Vagina (tissue), 2 donors: ENCODE data around the gene IBA57. TPM values are rescaled to one million over a fixed set of nuclear protein-coding genes. Genes with fewer than 3 reads are reported as not detected.

ENCODE experiments used
- DNase-seq, 2 donors: peaks; one replicate each; pipeline ENCODE4 v3.0.0-alpha.2; 2017; ENCODE audit errors: extremely low spot score in 2 of 2
- H3K27ac ChIP-seq: fragments of 200-600 bp; sonication (generic); one replicate; pipeline ENCODE4 v1.5.1; 2019
- H3K27me3 ChIP-seq: fragments of 200-600 bp; sonication (generic); one replicate; pipeline ENCODE4 v1.5.1; 2019
- H3K36me3 ChIP-seq, 2 donors: fragments of 200-600 bp; sonication (generic); one replicate each; pipeline ENCODE4 v1.5.1; 2017 to 2019
- H3K4me1 ChIP-seq: fragments of 200-600 bp; sonication (generic); one replicate; pipeline ENCODE4 v1.5.1; 2019
- H3K4me3 ChIP-seq, 2 donors: fragments of 200-600 bp; sonication (generic); 1 replicate in 1 of 2; 2 replicates in 1 of 2; pipeline ENCODE4 v1.5.1; 2016 to 2019
- H3K9me3 ChIP-seq: fragments of 200-600 bp; sonication (generic); one replicate; pipeline ENCODE4 v1.5.1; 2019
- POLR2A ChIP-seq, 2 donors: fragments of 450-650 bp; IDR thresholded peaks; one replicate each; pipeline ENCODE4 v1.6.1; 2017; ENCODE audit warnings: antibody characterized with exemption in 2 of 2, mild to moderate bottlenecking in 2 of 2, moderate library complexity in 2 of 2
- POLR2AphosphoS5 ChIP-seq, 2 donors: sonication (generic); formaldehyde crosslinking; IDR thresholded peaks; one replicate each; pipeline ENCODE4 v1.9.0; 2017; ENCODE audit warnings: antibody characterized with exemption in 2 of 2, mild to moderate bottlenecking in 2 of 2, low read depth in 1 of 2; ENCODE audit not compliant: insufficient read depth in 1 of 2
- intact Hi-C: fragments of 100-400 bp; cut with DNase I; formaldehyde crosslinking; loops from one replicate; pipeline ENCODE4 v1.15.1; 2023
- total RNA-seq: library from RNA; depleted of rRNA; stranded (reverse); fragments of >200 nt; gene quantifications from one replicate; pipeline ENCODE4 v1.2.3, GENCODE V29; 2016
- TF ChIP-seq, protein P1 (sequence below), 3 experiments: fragments of 450-650 bp in 2 of 3; fragments of 200-600 bp in 1 of 3; sonication (generic) in 1 of 3; IDR thresholded peaks; one replicate each; pipeline ENCODE4 v1.5.1; 2017 to 2019; ENCODE audit warnings: antibody characterized with exemption in 3 of 3, mild to moderate bottlenecking in 2 of 3, moderate library complexity in 2 of 3

The IBA57 gene
- total RNA-seq, 1 donor from 2014 or later = 3.4 TPM

GRCh38 chr1:228178737-228179684 is 13.4 kb downstream of the IBA57 start:
- no peaks in the 10 kb centered on the region for H3K27me3 ChIP-seq
- no peaks in the 10 kb centered on the region for H3K9me3 ChIP-seq
- DNase-seq = peak in 1 of 2 donors; percentile 87
- intact Hi-C loops = no loop called here
- H3K36me3 ChIP-seq = peaks cover 0 to 10% of the 10 kb centered on the region in 2 donors
- peaks cover 4% of the 10 kb centered on the region for H3K4me1 ChIP-seq
- H3K27ac ChIP-seq = no peak overlapping the region
- TF ChIP-seq POLR2A (IDR thresholded peaks at IDR 0.05) = no peak
- no peak for TF ChIP-seq POLR2AphosphoS5 (IDR thresholded peaks at IDR 0.05; ENCODE audit: insufficient read depth in 1 of 2, low read depth in 1 of 2)
- TF ChIP-seq, protein P1, sequence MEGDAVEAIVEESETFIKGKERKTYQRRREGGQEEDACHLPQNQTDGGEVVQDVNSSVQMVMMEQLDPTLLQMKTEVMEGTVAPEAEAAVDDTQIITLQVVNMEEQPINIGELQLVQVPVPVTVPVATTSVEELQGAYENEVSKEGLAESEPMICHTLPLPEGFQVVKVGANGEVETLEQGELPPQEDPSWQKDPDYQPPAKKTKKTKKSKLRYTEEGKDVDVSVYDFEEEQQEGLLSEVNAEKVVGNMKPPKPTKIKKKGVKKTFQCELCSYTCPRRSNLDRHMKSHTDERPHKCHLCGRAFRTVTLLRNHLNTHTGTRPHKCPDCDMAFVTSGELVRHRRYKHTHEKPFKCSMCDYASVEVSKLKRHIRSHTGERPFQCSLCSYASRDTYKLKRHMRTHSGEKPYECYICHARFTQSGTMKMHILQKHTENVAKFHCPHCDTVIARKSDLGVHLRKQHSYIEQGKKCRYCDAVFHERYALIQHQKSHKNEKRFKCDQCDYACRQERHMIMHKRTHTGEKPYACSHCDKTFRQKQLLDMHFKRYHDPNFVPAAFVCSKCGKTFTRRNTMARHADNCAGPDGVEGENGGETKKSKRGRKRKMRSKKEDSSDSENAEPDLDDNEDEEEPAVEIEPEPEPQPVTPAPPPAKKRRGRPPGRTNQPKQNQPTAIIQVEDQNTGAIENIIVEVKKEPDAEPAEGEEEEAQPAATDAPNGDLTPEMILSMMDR (IDR thresholded peaks at IDR 0.05) = no peak
- H3K4me3 ChIP-seq = no peak overlapping the region

DNA sequence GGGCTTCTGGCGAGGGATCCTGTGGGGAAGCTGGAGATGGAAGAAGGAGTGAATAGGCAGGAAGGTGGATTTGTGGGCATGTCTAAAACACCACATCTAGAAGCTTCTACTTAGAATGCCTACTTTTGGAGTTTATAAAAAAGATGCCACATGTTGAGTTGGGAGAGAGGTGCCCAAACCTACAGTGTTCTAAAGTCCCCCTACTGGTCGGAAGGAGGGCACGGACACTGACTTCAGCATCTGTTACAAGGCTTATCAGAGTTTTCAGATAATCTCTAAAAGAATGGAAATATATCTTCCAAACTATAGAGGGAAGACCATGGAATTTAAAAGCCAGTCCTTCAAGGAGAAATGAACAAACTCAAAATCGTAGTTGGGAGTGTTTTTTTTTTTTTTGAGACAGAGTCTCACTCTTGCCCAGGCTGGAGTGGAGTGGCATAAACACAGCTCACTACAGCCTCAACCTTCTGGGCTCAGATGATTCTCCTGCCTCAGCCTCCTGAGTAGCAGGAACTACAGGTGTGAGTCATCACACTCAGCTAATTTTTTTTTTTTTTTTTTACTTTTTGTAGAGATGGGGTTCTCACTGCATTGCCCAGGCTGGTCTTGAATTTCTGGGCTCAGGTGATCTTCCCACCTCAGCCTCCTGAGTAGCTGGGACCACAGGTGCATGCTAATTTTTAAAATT is 14.8 kb downstream of the IBA57 start:
- H3K4me3 ChIP-seq = no peak overlapping the region
- H3K9me3 ChIP-seq = no peaks in the 10 kb centered on the region
- no peak for TF ChIP-seq POLR2A (IDR thresholded peaks at IDR 0.05)
- TF ChIP-seq, protein P1 (IDR thresholded peaks at IDR 0.05) = no peak
- TF ChIP-seq POLR2AphosphoS5 (IDR thresholded peaks at IDR 0.05; ENCODE audit: insufficient read depth in 1 of 2, low read depth in 1 of 2) = no peak
- H3K4me1 ChIP-seq = no peaks in the 10 kb centered on the region
- H3K27me3 ChIP-seq = no peaks in the 10 kb centered on the region
- DNase-seq = no peak
- intact Hi-C loops = no loop called here
- no peak overlapping the region for H3K27ac ChIP-seq
- H3K36me3 ChIP-seq = peaks cover 0 to 2% of the 10 kb centered on the region in 2 donors

- DNase-seq = no peak
- TF ChIP-seq POLR2AphosphoS5 (IDR thresholded peaks at IDR 0.05; ENCODE audit: insufficient read depth in 1 of 2, low read depth in 1 of 2) = no peak
- no peak for TF ChIP-seq POLR2A (IDR thresholded peaks at IDR 0.05)
- TF ChIP-seq, protein P1 (IDR thresholded peaks at IDR 0.05) = no peak
- no peaks in the 10 kb centered on the region for H3K4me1 ChIP-seq
- intact Hi-C loops = no loop called here
- no peak overlapping the region for H3K4me3 ChIP-seq
- H3K36me3 ChIP-seq = no peaks in the 10 kb centered on the region
- H3K9me3 ChIP-seq = no peaks in the 10 kb centered on the region
- H3K27me3 ChIP-seq = no peaks in the 10 kb centered on the region
- no peak overlapping the region for H3K27ac ChIP-seq
These were observed 15.5 kb downstream of the IBA57 start for GRCh38 chr1:228180959-228181644.

DNA sequence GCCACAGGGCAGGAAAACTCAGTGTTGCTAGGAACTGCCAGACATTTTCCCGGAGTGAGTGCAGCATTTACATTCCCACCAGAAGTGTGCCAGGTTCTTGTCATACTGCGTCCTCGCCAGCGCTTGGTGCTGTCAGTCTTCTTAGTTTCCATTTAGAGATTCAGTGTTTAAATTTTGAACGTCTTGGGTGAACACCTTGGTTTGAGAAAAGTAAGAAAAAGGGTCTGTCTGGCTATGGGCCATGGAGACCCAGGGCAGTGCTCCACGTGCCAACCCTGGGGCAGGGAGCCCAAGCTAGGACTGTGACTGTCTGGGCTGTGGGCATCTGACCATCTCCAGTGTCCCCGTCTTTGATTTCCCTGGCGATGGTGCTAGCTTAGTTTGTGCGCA is 16.0 kb downstream of the IBA57 start:
- intact Hi-C loops = no loop called here
- DNase-seq = no peak
- no peaks in the 10 kb centered on the region for H3K9me3 ChIP-seq
- no peaks in the 10 kb centered on the region for H3K4me1 ChIP-seq
- H3K4me3 ChIP-seq = no peak overlapping the region
- TF ChIP-seq, protein P1 (IDR thresholded peaks at IDR 0.05) = no peak
- no peak for TF ChIP-seq POLR2AphosphoS5 (IDR thresholded peaks at IDR 0.05; ENCODE audit: insufficient read depth in 1 of 2, low read depth in 1 of 2)
- TF ChIP-seq POLR2A (IDR thresholded peaks at IDR 0.05) = no peak
- H3K27ac ChIP-seq = no peak overlapping the region
- no peaks in the 10 kb centered on the region for H3K36me3 ChIP-seq
- no peaks in the 10 kb centered on the region for H3K27me3 ChIP-seq
